Fibroblast of lung (primary cell): Measurements from ENCODE around the gene GRIN2A. TPM values are rescaled to one million over a fixed set of nuclear protein-coding genes. Genes with fewer than 3 reads are reported as not detected.

Source experiments
- DNase-seq, 2 donors: peaks; one replicate each; pipeline versions ENCODE4 v3.0.0 to v3.0.0-alpha.2; 2010; ENCODE audit warnings: low read depth in 2 of 2
- H2AFZ ChIP-seq: 2 replicates; pipeline ENCODE4 v1.5.1; 2012; ENCODE audit warnings: low read length, control low read depth, inconsistent platforms
- H3K27ac ChIP-seq: 2 replicates; pipeline ENCODE4 v1.5.1; 2011; ENCODE audit warnings: low read length, control low read depth; ENCODE audit not compliant: insufficient read depth
- H3K27me3 ChIP-seq: 2 replicates; pipeline ENCODE4 v1.5.1; 2011; ENCODE audit warnings: mild to moderate bottlenecking, low read length; ENCODE audit not compliant: control insufficient read depth, insufficient read depth
- H3K36me3 ChIP-seq: 2 replicates; pipeline ENCODE4 v1.5.1; 2011; ENCODE audit warnings: low read length; ENCODE audit not compliant: control insufficient read depth, insufficient read depth
- H3K4me1 ChIP-seq: 2 replicates; pipeline ENCODE4 v1.5.1; 2011; ENCODE audit warnings: low read length; ENCODE audit not compliant: control insufficient read depth, insufficient read depth; ENCODE audit errors: extremely low read depth
- H3K4me2 ChIP-seq: 2 replicates; pipeline ENCODE4 v1.5.1; 2011; ENCODE audit warnings: low read length, control low read depth; ENCODE audit not compliant: insufficient read depth; ENCODE audit errors: extremely low read depth
- H3K4me3 ChIP-seq, 4 experiments: fragments of 200-600 bp in 1 of 4; sonication (generic) in 1 of 4; replicated peaks in 1 of 4; 2 replicates each; pipeline ENCODE4 v1.5.1; 2011 to 2016; ENCODE audit warnings: low read length in 4 of 4, low read depth in 3 of 4, mild to moderate bottlenecking in 3 of 4, control low read depth in 2 of 4, inconsistent platforms in 1 of 4, mixed read lengths in 1 of 4; ENCODE audit not compliant: insufficient read depth in 1 of 4; ENCODE audit errors: control extremely low read depth in 1 of 4
- H3K79me2 ChIP-seq: 2 replicates; pipeline ENCODE4 v1.5.1; 2012; ENCODE audit warnings: mild to moderate bottlenecking, low read length, inconsistent platforms; ENCODE audit not compliant: control insufficient read depth, insufficient read depth
- H3K9ac ChIP-seq: 2 replicates; pipeline ENCODE4 v1.5.1; 2011; ENCODE audit warnings: mild to moderate bottlenecking, low read length, control low read depth; ENCODE audit not compliant: insufficient read depth
- H3K9me3 ChIP-seq: 2 replicates; pipeline ENCODE4 v1.5.1; 2012; ENCODE audit warnings: low read depth, low read length; ENCODE audit not compliant: control insufficient read depth, insufficient read depth
- H4K20me1 ChIP-seq: 2 replicates; pipeline ENCODE4 v1.5.1; 2011; ENCODE audit warnings: low read length; ENCODE audit not compliant: control insufficient read depth, insufficient read depth; ENCODE audit errors: extremely low read depth
- CTCF ChIP-seq, 2 donors: IDR thresholded peaks in 1 of 2; conservative IDR thresholded peaks in 1 of 2; 1 replicate in 1 of 2; 2 replicates in 1 of 2; pipeline ENCODE4 v1.5.1; 2011 to 2012; ENCODE audit warnings: low read length in 2 of 2, control low read depth in 1 of 2, inconsistent platforms in 1 of 2, low read depth in 1 of 2, mild to moderate bottlenecking in 1 of 2
- EZH2 ChIP-seq: IDR thresholded peaks from 2 replicates; pipeline ENCODE4 v1.5.1; 2012; ENCODE audit warnings: low read length, control low read depth, mild to moderate bottlenecking; ENCODE audit errors: missing control alignments
- polyA plus RNA-seq, 2 donors: library from polyadenylated mRNA; depleted of rRNA in 1 of 2; stranded (reverse) in 1 of 2; unstranded in 1 of 2; fragments of >200 nt; gene quantifications; 2 replicates each; pipeline ENCODE4 v1.2.1, GENCODE V29; 2011 to 2012; ENCODE audit warnings: missing spikeins in 1 of 2
- total RNA-seq: library from RNA; depleted of rRNA; stranded (reverse); fragments of >200 nt; gene quantifications from 2 replicates; pipeline ENCODE4 v1.2.1, GENCODE V29; 2014

Gene GRIN2A
- total and polyA plus RNA-seq, 2 donors (not counting 1 experiment from before 2014, with no cell fraction given), result 0.15 to 0.33 TPM

DNA sequence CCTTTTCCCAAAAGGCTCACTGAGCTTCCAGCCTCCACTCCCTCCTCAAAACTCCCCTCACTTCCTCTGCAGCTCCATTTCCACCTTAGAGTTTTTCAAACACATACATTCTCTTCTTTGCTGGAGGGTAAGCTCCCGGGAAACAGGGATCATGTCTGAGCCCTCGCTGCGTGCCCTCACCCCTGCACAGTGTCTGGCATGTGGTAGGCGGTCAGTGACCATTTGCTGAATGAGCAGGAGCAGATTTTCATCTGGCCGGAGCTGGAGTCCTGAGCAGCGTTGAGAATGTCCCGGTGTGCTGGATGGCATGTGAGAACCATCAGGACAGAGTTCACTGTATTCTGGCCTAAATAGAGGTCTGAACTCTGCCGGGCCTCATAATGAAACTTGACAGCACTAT lies 274.5 kb downstream of the GRIN2A start:
- Histone ChIP-seq H3K4me3 (no peak overlapping the region), H3K9ac (no peak overlapping the region), H3K27ac (no peak overlapping the region), H4K20me1 (no peaks in the 10 kb centered on the region), H3K9me3 (no peaks in the 10 kb centered on the region), H3K4me2 (no peak overlapping the region), H3K4me1 (no peaks in the 10 kb centered on the region), H2AFZ (no peak overlapping the region), H3K79me2 (no peaks in the 10 kb centered on the region), H3K27me3 (no peaks in the 10 kb centered on the region), H3K36me3 (no peaks in the 10 kb centered on the region)
- TF ChIP-seq EZH2 (no peak), CTCF (conservative IDR thresholded peaks at IDR 0.05 in 1 of 2, IDR thresholded peaks at IDR 0.05 in 1 of 2; ENCODE audit: low read depth in 1 of 2, low read length in 2 of 2) (no peak)
- no peak for DNase-seq

DNA sequence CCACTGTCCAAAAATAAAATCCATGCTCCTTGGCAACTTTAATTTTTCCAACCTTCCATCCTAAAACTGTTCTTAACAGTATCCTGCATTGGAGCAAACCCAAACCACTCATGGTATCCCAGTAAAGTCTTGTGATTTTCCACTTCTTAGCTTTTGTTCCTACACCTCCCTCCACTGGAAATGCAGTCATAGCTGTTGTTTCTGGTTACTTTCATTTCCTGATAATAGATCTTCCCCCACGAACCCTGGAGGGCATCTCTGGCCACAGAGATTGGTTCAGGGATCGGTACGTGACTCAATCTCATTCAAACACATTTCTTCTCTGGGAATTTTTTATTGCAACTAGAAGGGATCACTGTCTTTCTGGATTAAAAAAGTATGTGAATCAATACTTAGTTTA lies 276.0 kb downstream of the GRIN2A start:
- no peak for TF ChIP-seq EZH2
- TF ChIP-seq CTCF (conservative IDR thresholded peaks at IDR 0.05 in 1 of 2, IDR thresholded peaks at IDR 0.05 in 1 of 2; ENCODE audit: low read depth in 1 of 2, low read length in 2 of 2), result no peak
- no peak overlapping the region for H2AFZ ChIP-seq

GRCh38 chr16:9904526-9904925 lies 277.7 kb downstream of the GRIN2A start:
- no peaks in the 10 kb centered on the region for H3K36me3 ChIP-seq
- no peaks in the 10 kb centered on the region for H4K20me1 ChIP-seq
- no peak overlapping the region for H3K27ac ChIP-seq
- no peaks in the 10 kb centered on the region for H3K79me2 ChIP-seq
- TF ChIP-seq CTCF (conservative IDR thresholded peaks at IDR 0.05 in 1 of 2, IDR thresholded peaks at IDR 0.05 in 1 of 2; ENCODE audit: low read depth in 1 of 2, low read length in 2 of 2) (no peak), EZH2 (no peak)
- H3K27me3 ChIP-seq, result no peaks in the 10 kb centered on the region
- H3K4me1 ChIP-seq, result no peaks in the 10 kb centered on the region
- no peak overlapping the region for H3K4me3 ChIP-seq
- DNase-seq, result no peak
- H3K9ac ChIP-seq, result no peak overlapping the region
- no peaks in the 10 kb centered on the region for H3K9me3 ChIP-seq
- no peak overlapping the region for H3K4me2 ChIP-seq
- H2AFZ ChIP-seq, result no peak overlapping the region

More for the DNA sequence above, 276.0 kb downstream of the GRIN2A start:
- Histone ChIP-seq H3K79me2 (no peaks in the 10 kb centered on the region), H3K36me3 (no peaks in the 10 kb centered on the region), H3K4me3 (no peak overlapping the region), H3K27me3 (no peaks in the 10 kb centered on the region), H3K27ac (no peak overlapping the region), H4K20me1 (no peaks in the 10 kb centered on the region), H3K4me1 (no peaks in the 10 kb centered on the region), H3K9me3 (no peaks in the 10 kb centered on the region), H3K9ac (no peak overlapping the region), H3K4me2 (no peak overlapping the region)
- DNase-seq, result no peak
